ENCODE data around the gene INTS14. TPM values are rescaled to one million over a fixed set of nuclear protein-coding genes. Genes with fewer than 3 reads are reported as not detected.
"Not testable (repeated sequence)": the region's sequence is repeated elsewhere in the genome, so short reads cannot be mapped to it uniquely, and the experiment has no call there.

INTS14 gene
- total RNA-seq, 4 donors from 2014 or later: 30.6 to 38.4 (median 36.0) TPM

DNA sequence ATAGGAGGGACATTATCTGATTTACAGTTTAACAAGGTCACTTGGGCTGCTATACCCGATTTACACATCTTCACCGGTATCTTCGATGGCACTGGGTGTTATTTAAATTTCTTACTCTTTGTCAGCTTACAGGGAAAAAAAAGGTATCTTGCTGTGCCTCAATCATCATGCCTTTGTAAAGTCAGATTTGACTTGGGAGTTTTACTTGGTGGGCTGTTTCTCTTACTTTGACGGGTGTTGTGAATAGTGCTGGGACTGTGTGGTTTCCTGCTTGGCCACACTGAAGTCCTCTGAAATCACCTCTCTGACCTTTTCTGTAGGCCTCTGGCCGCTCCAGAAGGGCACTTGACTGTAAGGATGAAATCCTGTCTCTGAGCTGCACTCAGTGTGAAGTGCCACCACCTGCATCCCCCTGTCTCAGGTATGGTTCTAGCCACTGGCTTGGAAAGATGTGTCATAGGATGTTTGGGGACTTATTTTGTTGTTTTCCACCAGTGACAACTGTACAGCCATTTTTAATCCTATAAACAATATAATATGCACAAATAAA is 7.7 kb upstream of the INTS14 start:
- H3K27me3 ChIP-seq: no peaks in the 10 kb centered on the region

DNA sequence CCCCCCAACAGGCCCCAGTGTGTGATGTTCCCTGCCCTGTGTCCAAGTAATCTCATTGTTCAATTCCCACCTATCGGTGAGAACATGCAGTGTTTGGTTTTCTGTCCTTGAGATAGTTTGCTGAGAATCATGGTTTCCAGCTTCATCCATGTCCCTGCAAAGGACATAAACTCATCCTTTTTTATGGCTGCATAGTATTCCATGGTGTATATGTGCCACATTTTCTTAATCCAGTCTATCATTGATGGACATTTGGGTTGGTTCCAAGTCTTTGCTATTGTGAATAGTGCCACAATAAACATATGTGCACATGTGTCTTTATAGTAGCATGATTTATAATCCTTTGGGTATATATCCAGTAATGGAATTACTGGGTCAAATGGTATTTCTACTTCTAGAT is 5.0 kb upstream of the INTS14 start:
- peaks cover 0 to 16% (median 9%) of the 10 kb centered on the region in 4 donors for H3K4me1 ChIP-seq
- not testable (repeated sequence) for H3K36me3 ChIP-seq; DNase-seq (ENCODE audit: low spot score in 2 of 2); H3K9me3 ChIP-seq; H3K4me3 ChIP-seq; H3K27me3 ChIP-seq; H3K27ac ChIP-seq
- WGBS, 2 donors: 85 to 100% methylated on average over 1 of the region's 1 CpG

More for the DNA sequence above, 7.7 kb upstream of the INTS14 start:
- TF ChIP-seq POLR2A (IDR thresholded peaks at IDR 0.05) (no peak), CTCF (IDR thresholded peaks at IDR 0.05) (no peak), EP300 (IDR thresholded peaks at IDR 0.05) (no peak)
- H3K9me3 ChIP-seq: no peaks in the 10 kb centered on the region
- H3K27ac ChIP-seq: no peak overlapping the region
- no peak for DNase-seq (ENCODE audit: low spot score in 2 of 2)
- WGBS, 2 donors: 60 to 64% methylated on average over 4 to 5 of the region's 5 CpGs
- H3K4me1 ChIP-seq: peaks cover 0 to 2% (median 0%) of the 10 kb centered on the region in 4 donors
- no peak overlapping the region for H3K4me3 ChIP-seq
- H3K36me3 ChIP-seq: peaks cover 0 to 11% (median 0%) of the 10 kb centered on the region in 3 donors

DNA sequence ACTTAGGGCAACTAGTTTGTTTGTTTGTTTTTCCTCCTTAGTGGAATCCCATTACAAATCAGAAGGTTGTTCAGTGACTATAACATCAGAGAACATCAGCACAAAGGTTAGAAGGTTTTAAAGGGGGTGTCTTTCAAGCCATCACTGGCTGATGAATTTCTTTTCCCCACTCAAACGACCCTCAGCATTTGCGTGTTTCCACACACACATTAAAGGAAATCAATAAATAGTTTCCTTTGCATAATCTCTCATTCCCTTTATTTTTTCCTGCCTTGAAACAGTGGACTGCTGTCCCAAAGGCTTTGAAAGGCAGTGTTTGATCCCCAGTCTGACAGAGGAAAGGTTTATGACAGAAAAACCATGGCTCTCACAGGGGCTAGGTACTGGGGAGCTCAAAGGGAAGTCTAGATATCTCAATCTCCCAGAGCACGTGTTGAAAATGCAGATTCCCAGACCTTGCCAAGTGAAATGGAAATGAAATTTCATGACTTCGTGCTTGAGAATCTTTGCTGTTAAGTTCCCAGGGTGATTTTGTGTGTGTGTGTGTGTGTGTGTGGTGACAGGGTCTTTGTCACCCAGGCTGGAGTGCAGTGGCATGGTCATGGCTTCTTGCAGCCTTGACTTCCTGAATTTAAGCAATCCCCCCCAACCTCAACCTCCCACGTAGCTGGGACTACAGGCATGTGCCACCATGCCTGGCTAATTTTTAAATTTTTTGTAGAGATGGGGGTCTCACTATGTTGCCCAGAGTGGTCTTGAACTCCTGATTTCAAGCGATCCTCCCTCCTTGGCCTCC is 2.2 kb upstream of the INTS14 start:
- DNase-seq (ENCODE audit: low spot score in 2 of 2): no peak
- H3K27ac ChIP-seq: no peak overlapping the region
- H3K27me3 ChIP-seq: no peaks in the 10 kb centered on the region
- H3K4me3 ChIP-seq: no peak overlapping the region
- H3K36me3 ChIP-seq: peaks cover 0 to 3% (median 0%) of the 10 kb centered on the region in 3 donors
- H3K9me3 ChIP-seq: no peaks in the 10 kb centered on the region
- peaks cover 0 to 38% (median 19%) of the 10 kb centered on the region in 4 donors for H3K4me1 ChIP-seq
- TF ChIP-seq EP300 (IDR thresholded peaks at IDR 0.05) (no peak), POLR2A (IDR thresholded peaks at IDR 0.05) (no peak), CTCF (IDR thresholded peaks at IDR 0.05) (no peak)
- WGBS, 2 donors: 81 to 82% methylated on average over 6 of the region's 6 CpGs

- TF ChIP-seq POLR2A (IDR thresholded peaks at IDR 0.05) (no peak), CTCF (IDR thresholded peaks at IDR 0.05) (no peak), EP300 (IDR thresholded peaks at IDR 0.05) (no peak)
- no peak for DNase-seq (ENCODE audit: low spot score in 2 of 2)
- peaks cover 0 to 3% (median 0%) of the 10 kb centered on the region in 3 donors for H3K36me3 ChIP-seq
- no peak overlapping the region for H3K4me3 ChIP-seq
- H3K9me3 ChIP-seq: no peaks in the 10 kb centered on the region
- peaks cover 0 to 43% (median 19%) of the 10 kb centered on the region in 4 donors for H3K4me1 ChIP-seq
- peak overlapping the region in 2 of 4 donors; percentile 95 for H3K27ac ChIP-seq
- H3K27me3 ChIP-seq: no peaks in the 10 kb centered on the region
- 56 to 78% methylated on average over 2 of the region's 2 CpGs for WGBS, 2 donors
Measured at GRCh38 chr15:65612616-65612946, 1.6 kb upstream of the INTS14 start.

DNA sequence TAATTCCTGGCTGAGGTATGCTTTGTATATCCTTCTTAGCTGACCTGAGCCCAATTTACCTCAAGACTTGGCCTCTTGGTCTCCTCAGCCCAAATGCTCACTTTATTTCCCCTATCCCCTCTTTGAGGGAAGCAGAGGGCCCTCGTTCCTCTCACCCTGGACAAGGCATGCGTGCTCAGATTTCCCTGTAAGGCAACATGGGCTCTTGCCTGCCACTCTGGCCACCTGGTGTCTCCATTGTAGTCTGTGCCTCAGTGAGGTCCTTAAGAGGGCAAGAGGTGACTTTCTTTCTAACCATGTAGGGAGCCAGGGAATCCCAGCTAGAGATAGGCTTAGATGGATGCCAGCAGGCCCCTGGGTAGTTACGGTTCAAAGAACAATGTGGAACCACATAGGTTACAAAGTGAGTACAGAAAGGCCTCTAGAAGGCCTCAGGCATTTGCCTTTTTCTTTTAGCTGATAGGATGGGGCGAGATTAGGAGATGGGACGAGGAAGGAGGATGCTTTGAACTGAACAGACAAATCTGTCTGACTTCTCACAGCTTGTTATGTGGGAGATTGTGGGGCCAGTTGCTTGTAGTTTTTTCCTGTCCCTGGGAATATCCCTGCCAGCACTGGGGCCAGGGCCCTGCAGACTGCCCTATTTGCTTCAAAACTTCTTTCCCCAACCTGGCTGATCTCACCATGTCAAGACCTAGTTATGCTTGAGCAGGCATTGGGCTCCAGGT is 1.1 kb upstream of the INTS14 start:
- H3K27ac ChIP-seq: peak overlapping the region; percentile 81 to 95 (median 95)
- no peak for DNase-seq (ENCODE audit: low spot score in 2 of 2)
- no peaks in the 10 kb centered on the region for H3K27me3 ChIP-seq
- no peaks in the 10 kb centered on the region for H3K9me3 ChIP-seq
- WGBS, 2 donors: 69 to 73% methylated on average over 5 of the region's 5 CpGs
- TF ChIP-seq CTCF (IDR thresholded peaks at IDR 0.05) (no peak), POLR2A (IDR thresholded peaks at IDR 0.05) (no peak)
- H3K4me1 ChIP-seq: peaks cover 0 to 45% (median 19%) of the 10 kb centered on the region in 4 donors
- H3K4me3 ChIP-seq: peak overlapping the region; percentile 66 to 94 (median 79)
- peaks cover 0 to 6% (median 0%) of the 10 kb centered on the region in 3 donors for H3K36me3 ChIP-seq
